Lower leg skin (tissue), 3 donors: ENCODE measurements around the gene ADIPOQ.

Experiments
- POLR2A ChIP-seq, 2 donors: fragments of 450-650 bp; IDR thresholded peaks; one replicate each; pipeline ENCODE4 v1.6.1; 2016 to 2017; ENCODE audit warnings: antibody characterized with exemption in 2 of 2, mild to moderate bottlenecking in 1 of 2, moderate library complexity in 1 of 2
- TF ChIP-seq, protein P1 (sequence below), 3 donors: fragments of 450-650 bp; IDR thresholded peaks; one replicate each; pipeline ENCODE4 v1.5.1; 2016; ENCODE audit warnings: antibody characterized with exemption in 3 of 3, mild to moderate bottlenecking in 3 of 3, moderate library complexity in 2 of 3

DNA sequence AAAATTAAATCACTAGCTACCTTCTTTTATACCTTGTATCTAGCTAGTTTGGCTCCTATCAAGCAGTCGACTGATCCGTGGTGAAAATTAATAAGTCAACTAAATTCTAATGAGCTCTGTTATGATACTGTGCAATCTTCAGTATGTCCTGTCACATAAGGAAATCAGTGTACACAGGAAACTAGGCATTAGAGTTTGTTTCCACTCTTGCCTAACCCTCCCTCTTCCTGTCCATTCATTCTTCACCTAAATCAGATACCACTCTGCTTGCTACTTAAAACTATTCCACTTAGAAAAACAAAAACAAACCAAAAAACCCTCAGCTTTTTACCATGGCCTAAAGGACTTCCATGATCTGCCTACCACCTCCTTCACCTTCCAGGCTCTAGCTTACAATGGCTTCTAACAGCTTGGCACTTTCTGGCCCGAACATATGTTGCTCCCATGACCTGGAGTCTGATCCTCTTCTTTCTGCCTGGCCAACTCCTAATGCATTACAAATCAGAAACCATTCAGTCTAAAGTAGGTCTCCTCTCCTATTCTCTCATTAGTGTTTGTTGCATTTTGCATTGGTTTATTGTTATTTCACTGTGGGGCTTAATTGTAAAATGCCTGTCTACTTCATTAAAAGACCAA, 44.2 kb upstream of the ADIPOQ start:
- TF ChIP-seq, protein P1, sequence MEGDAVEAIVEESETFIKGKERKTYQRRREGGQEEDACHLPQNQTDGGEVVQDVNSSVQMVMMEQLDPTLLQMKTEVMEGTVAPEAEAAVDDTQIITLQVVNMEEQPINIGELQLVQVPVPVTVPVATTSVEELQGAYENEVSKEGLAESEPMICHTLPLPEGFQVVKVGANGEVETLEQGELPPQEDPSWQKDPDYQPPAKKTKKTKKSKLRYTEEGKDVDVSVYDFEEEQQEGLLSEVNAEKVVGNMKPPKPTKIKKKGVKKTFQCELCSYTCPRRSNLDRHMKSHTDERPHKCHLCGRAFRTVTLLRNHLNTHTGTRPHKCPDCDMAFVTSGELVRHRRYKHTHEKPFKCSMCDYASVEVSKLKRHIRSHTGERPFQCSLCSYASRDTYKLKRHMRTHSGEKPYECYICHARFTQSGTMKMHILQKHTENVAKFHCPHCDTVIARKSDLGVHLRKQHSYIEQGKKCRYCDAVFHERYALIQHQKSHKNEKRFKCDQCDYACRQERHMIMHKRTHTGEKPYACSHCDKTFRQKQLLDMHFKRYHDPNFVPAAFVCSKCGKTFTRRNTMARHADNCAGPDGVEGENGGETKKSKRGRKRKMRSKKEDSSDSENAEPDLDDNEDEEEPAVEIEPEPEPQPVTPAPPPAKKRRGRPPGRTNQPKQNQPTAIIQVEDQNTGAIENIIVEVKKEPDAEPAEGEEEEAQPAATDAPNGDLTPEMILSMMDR (IDR thresholded peaks at IDR 0.05) = no peak
- TF ChIP-seq POLR2A (IDR thresholded peaks at IDR 0.05) = no peak
